GM12878 (cell line): ENCODE measurements around the gene RPL10A. TPM values are rescaled to one million over a fixed set of nuclear protein-coding genes. Genes with fewer than 3 reads are reported as not detected.

Experiments used
- GABPA ChIP-seq: IDR thresholded peaks from 2 replicates; pipeline ENCODE4 v1.6.1; 2014; ENCODE audit warnings: antibody characterized with exemption, low read depth, mild to moderate bottlenecking, inconsistent platforms
- KLF5 ChIP-seq: fragments of 450-650 bp; IDR thresholded peaks from 2 replicates; pipeline ENCODE4 v1.6.1; 2014; ENCODE audit warnings: mild to moderate bottlenecking; ENCODE audit not compliant: partially characterized antibody
- MEF2A ChIP-seq: IDR thresholded peaks from 2 replicates; pipeline ENCODE4 v1.6.1; 2011; ENCODE audit warnings: low read depth, mild to moderate bottlenecking, low read length, moderate library complexity; ENCODE audit not compliant: insufficient read depth
- MXI1 ChIP-seq: fragments of 150-350 bp; IDR thresholded peaks from 2 replicates; pipeline ENCODE4 v1.6.1; 2011; ENCODE audit warnings: low read depth, mild to moderate bottlenecking, inconsistent platforms, low read length, improper control_type of control experiment
- NR2F1 ChIP-seq: fragments of 450-650 bp; conservative IDR thresholded peaks from 2 replicates; pipeline ENCODE4 v1.6.1; 2017; ENCODE audit warnings: mild to moderate bottlenecking
- NRF1 ChIP-seq: conservative IDR thresholded peaks from 2 replicates; pipeline ENCODE4 v1.6.1; 2011; ENCODE audit warnings: mild to moderate bottlenecking, low read depth, low read length, improper control_type of control experiment
- REST ChIP-seq: IDR thresholded peaks from 2 replicates; pipeline ENCODE4 v1.6.1; 2012; ENCODE audit warnings: mild to moderate bottlenecking, low read depth, low read length
- SKIL ChIP-seq: fragments of 450-650 bp; IDR thresholded peaks from 2 replicates; pipeline ENCODE4 v1.6.1; 2017; ENCODE audit warnings: mild to moderate bottlenecking, low read depth, inconsistent platforms; ENCODE audit not compliant: poor library complexity, severe bottlenecking
- STAT1 ChIP-seq: fragments of 450-650 bp; conservative IDR thresholded peaks from 2 replicates; pipeline ENCODE4 v1.6.1; 2014; ENCODE audit warnings: antibody characterized with exemption, mild to moderate bottlenecking
- SUZ12 ChIP-seq: fragments of 200-600 bp; sonication (generic); IDR thresholded peaks from one replicate; pipeline ENCODE4 v1.6.1; 2018; ENCODE audit warnings: antibody characterized with exemption, mild to moderate bottlenecking; ENCODE audit not compliant: unreplicated experiment
- ZNF24 ChIP-seq: fragments of 450-650 bp; IDR thresholded peaks from 2 replicates; pipeline ENCODE4 v1.6.1; 2017; ENCODE audit warnings: antibody characterized with exemption, mild to moderate bottlenecking
- ZNF592 ChIP-seq: fragments of 450-650 bp; IDR thresholded peaks from 2 replicates; pipeline ENCODE4 v1.6.1; 2017; ENCODE audit warnings: mild to moderate bottlenecking, moderate library complexity
- ZNF622 ChIP-seq: fragments of 450-650 bp; IDR thresholded peaks from 2 replicates; pipeline ENCODE4 v1.6.1; 2017; ENCODE audit warnings: mild to moderate bottlenecking, inconsistent platforms
- ZNF687 ChIP-seq: fragments of 450-650 bp; IDR thresholded peaks from 2 replicates; pipeline ENCODE4 v1.6.1; 2017; ENCODE audit warnings: mild to moderate bottlenecking, moderate library complexity
- polyA plus RNA-seq, 11 experiments: library from polyadenylated mRNA; depleted of rRNA in 4 of 11; unstranded in 6 of 11; stranded (reverse) in 5 of 11; fragments of >200 nt; fragmentation: Nextera tagmentation in 4 of 11; fragmentation: Illumina TruSeq in 1 of 11; extraction: Ambion mirVana in 4 of 11; extraction: Trizol in 1 of 11; gene quantifications; 1 replicate in 1 of 11; 2 replicates in 10 of 11; pipeline versions ENCODE4 v1.2.1 to v1.2.3, GENCODE V29; 2011 to 2016; ENCODE audit warnings: inconsistent platforms in 2 of 11, missing spikeins in 2 of 11, low read depth in 1 of 11
- total RNA-seq, 4 experiments: library from RNA; depleted of rRNA in 3 of 4; stranded (reverse); fragments of >200 nt in 3 of 4; fragmentation: Illumina TruSeq in 1 of 4; extraction: Trizol in 1 of 4; gene quantifications; 2 replicates each; pipeline versions ENCODE4 v1.2.1 to v1.2.3, GENCODE V29; 2013 to 2021

RPL10A gene
- total and polyA plus RNA-seq, 10 of the 15 experiments (the other 5 are each of a cell fraction or from before 2014, with no cell fraction given), result 833 to 4,029 (median 2,795) TPM

GRCh38 chr6:35468181-35468979 is at the start of gene RPL10A (continued):
- TF ChIP-seq REST (peak; percentile 62), SKIL (no peak), GABPA (no peak), NR2F1 (0 out of 2 replicates have a peak, but pooled peaks have one; percentile 33), ZNF24 (peak; percentile 27; the same call in 1 of the 2 replicates), SUZ12 (no peak), STAT1 (peak; percentile 89), KLF5 (peak; percentile 54), MEF2A (0 out of 2 replicates have a peak, but pooled peaks have one; percentile 5), ZNF592 (no peak), NRF1 (peak; percentile 58), ZNF622 (no peak), MXI1 (peak; percentile 98), ZNF687 (peak; percentile 91)
